ENCODE data around the gene ZNF474.

GRCh38 chr5:122163121-122164069, 34.0 kb downstream of the ZNF474 start:
- TF ChIP-seq CTCF (conservative IDR thresholded peaks at IDR 0.05; ENCODE audit: low read depth, low read length), result no peak
- TF ChIP-seq EZH2 (IDR thresholded peaks at IDR 0.05; ENCODE audit: borderline replicate concordance, low read depth, low read length, poor library complexity, severe bottlenecking), result no peak

All from A673 (cell line).